ENCODE results near the gene MRAS. TPM values are rescaled to one million over a fixed set of nuclear protein-coding genes. Genes with fewer than 3 reads are reported as not detected.

Gene MRAS
- total RNA-seq = 1 to 10 TPM in 1 of 2 experiments, under 1 TPM in 1; 0.69 to 1.0 TPM

GRCh38 chr3:138347960-138348753, at the start of gene MRAS:
MRAS (plus strand) TSS chr3:138348579; CDS start chr3:138372884, 24,305 bp downstream.
- peaks cover 56% of the 10 kb centered on the region for H3K27me3 Mint-ChIP-seq
- peak within 1 kb of the TSS; percentile 98 for H3K4me3 Mint-ChIP-seq
- no peaks in the 10 kb centered on the region for H3K9me3 Mint-ChIP-seq
- H3K36me3 Mint-ChIP-seq = peaks cover 1% of the 10 kb centered on the region
- H3K27ac Mint-ChIP-seq = peak within 1 kb of the TSS; percentile 58
- ATAC-seq (ENCODE audit: low read depth) (peak; percentile 65), DNase-seq (peak; percentile 57)
- peaks cover 6% of the 10 kb centered on the region for H3K4me1 Mint-ChIP-seq
- POLR2A ChIA-PET = no interaction called here

- DNase-seq (no peak), ATAC-seq (ENCODE audit: low read depth) (no peak)
- H3K4me1 Mint-ChIP-seq = peaks cover 5% of the 10 kb centered on the region
- peaks cover 20% of the 10 kb centered on the region for H3K36me3 Mint-ChIP-seq
- H3K27ac Mint-ChIP-seq = no peak overlapping the region
- no peaks in the 10 kb centered on the region for H3K27me3 Mint-ChIP-seq
- H3K4me3 Mint-ChIP-seq = no peak overlapping the region
- POLR2A ChIA-PET = no interaction called here
- H3K9me3 Mint-ChIP-seq = no peaks in the 10 kb centered on the region
Observed at GRCh38 chr3:138300647-138301046, 47.7 kb upstream of the MRAS start.

- H3K4me3 Mint-ChIP-seq = no peak overlapping the region
- H3K27ac Mint-ChIP-seq = no peak overlapping the region
- H3K4me1 Mint-ChIP-seq = no peaks in the 10 kb centered on the region
- H3K36me3 Mint-ChIP-seq = peaks cover 20% of the 10 kb centered on the region
- ATAC-seq (ENCODE audit: low read depth) (no peak), DNase-seq (no peak)
- POLR2A ChIA-PET = no interaction called here
- H3K27me3 Mint-ChIP-seq = no peaks in the 10 kb centered on the region
- peaks cover 11% of the 10 kb centered on the region for H3K9me3 Mint-ChIP-seq
Observed at GRCh38 chr3:138303474-138303873, 44.9 kb upstream of the MRAS start.

- POLR2A ChIA-PET = no interaction called here
- Mint-ChIP-seq H3K9me3 (peaks cover 23% of the 10 kb centered on the region), H3K27me3 (peaks cover 15% of the 10 kb centered on the region), H3K36me3 (peaks cover 20% of the 10 kb centered on the region), H3K4me3 (no peak overlapping the region), H3K27ac (peak overlapping the region; percentile 23), H3K4me1 (no peaks in the 10 kb centered on the region)
- ATAC-seq (ENCODE audit: low read depth) = no peak
- DNase-seq = no peak
Observed at GRCh38 chr3:138307899-138308298, 40.5 kb upstream of the MRAS start.

GRCh38 chr3:138308783-138309182, 39.6 kb upstream of the MRAS start:
- peaks cover 23% of the 10 kb centered on the region for H3K9me3 Mint-ChIP-seq
- H3K4me1 Mint-ChIP-seq = no peaks in the 10 kb centered on the region
- no peak overlapping the region for H3K4me3 Mint-ChIP-seq
- no peak overlapping the region for H3K27ac Mint-ChIP-seq
- peaks cover 19% of the 10 kb centered on the region for H3K27me3 Mint-ChIP-seq
- POLR2A ChIA-PET = no interaction called here
- no peak for DNase-seq
- no peak for ATAC-seq (ENCODE audit: low read depth)
- H3K36me3 Mint-ChIP-seq = peaks cover 20% of the 10 kb centered on the region

- Mint-ChIP-seq H3K4me3 (no peak overlapping the region), H3K36me3 (peaks cover 20% of the 10 kb centered on the region), H3K27ac (no peak overlapping the region), H3K9me3 (peaks cover 23% of the 10 kb centered on the region), H3K4me1 (no peaks in the 10 kb centered on the region), H3K27me3 (peaks cover 19% of the 10 kb centered on the region)
- DNase-seq (no peak), ATAC-seq (ENCODE audit: low read depth) (no peak)
- POLR2A ChIA-PET = no interaction called here
Observed at GRCh38 chr3:138310494-138310893, 37.9 kb upstream of the MRAS start.

GRCh38 chr3:138314751-138315150, 33.6 kb upstream of the MRAS start:
- peaks cover 9% of the 10 kb centered on the region for H3K9me3 Mint-ChIP-seq
- no peak overlapping the region for H3K4me3 Mint-ChIP-seq
- no peak for ATAC-seq (ENCODE audit: low read depth)
- POLR2A ChIA-PET = no interaction called here
- H3K36me3 Mint-ChIP-seq = peaks cover 7% of the 10 kb centered on the region
- H3K4me1 Mint-ChIP-seq = no peaks in the 10 kb centered on the region
- H3K27ac Mint-ChIP-seq = no peak overlapping the region
- no peak for DNase-seq
- peaks cover 19% of the 10 kb centered on the region for H3K27me3 Mint-ChIP-seq

GRCh38 chr3:138317687-138318086, 30.7 kb upstream of the MRAS start:
- Mint-ChIP-seq H3K9me3 (no peaks in the 10 kb centered on the region), H3K4me1 (peaks cover 4% of the 10 kb centered on the region), H3K4me3 (no peak overlapping the region), H3K27me3 (peaks cover 5% of the 10 kb centered on the region), H3K27ac (no peak overlapping the region), H3K36me3 (no peaks in the 10 kb centered on the region)
- DNase-seq (no peak), ATAC-seq (ENCODE audit: low read depth) (no peak)
- POLR2A ChIA-PET = no interaction called here

GRCh38 chr3:138323971-138324370, 24.4 kb upstream of the MRAS start:
- no peak overlapping the region for H3K27ac Mint-ChIP-seq
- no peaks in the 10 kb centered on the region for H3K9me3 Mint-ChIP-seq
- peaks cover 21% of the 10 kb centered on the region for H3K4me1 Mint-ChIP-seq
- no peak overlapping the region for H3K4me3 Mint-ChIP-seq
- ATAC-seq (ENCODE audit: low read depth) (no peak), DNase-seq (no peak)
- POLR2A ChIA-PET = no interaction called here
- H3K27me3 Mint-ChIP-seq = no peaks in the 10 kb centered on the region
- H3K36me3 Mint-ChIP-seq = no peaks in the 10 kb centered on the region

- Mint-ChIP-seq H3K9me3 (no peaks in the 10 kb centered on the region), H3K4me3 (no peak overlapping the region), H3K27me3 (peaks cover 3% of the 10 kb centered on the region), H3K36me3 (no peaks in the 10 kb centered on the region), H3K27ac (no peak overlapping the region), H3K4me1 (peaks cover 29% of the 10 kb centered on the region)
- DNase-seq = no peak
- POLR2A ChIA-PET = interaction anchor here (0.6 kb wide), 1 partner anchor 151 kb away, joined by 3 read pairs; the partner anchor contains the start of gene DBR1
- no peak for ATAC-seq (ENCODE audit: low read depth)
Observed at GRCh38 chr3:138325990-138326389, 22.4 kb upstream of the MRAS start.

GRCh38 chr3:138326866-138327595, 21.3 kb upstream of the MRAS start:
- Mint-ChIP-seq H3K4me1 (peaks cover 29% of the 10 kb centered on the region), H3K36me3 (no peaks in the 10 kb centered on the region), H3K9me3 (no peaks in the 10 kb centered on the region), H3K27me3 (peaks cover 3% of the 10 kb centered on the region), H3K4me3 (no peak overlapping the region), H3K27ac (no peak overlapping the region)
- no peak for DNase-seq
- POLR2A ChIA-PET = interaction anchor here (0.6 kb wide), 1 partner anchor 152 kb away, joined by 3 read pairs; the partner anchor contains the start of gene DBR1
- no peak for ATAC-seq (ENCODE audit: low read depth)

GRCh38 chr3:138327831-138328230, 20.5 kb upstream of the MRAS start:
- peaks cover 31% of the 10 kb centered on the region for H3K4me1 Mint-ChIP-seq
- POLR2A ChIA-PET = interaction anchor here (2.6 kb wide), 1 partner anchor 141 kb away, joined by 14 read pairs; the partner anchor contains the start of gene ARMC8
- no peak for DNase-seq

GRCh38 chr3:138328341-138328740, 20.0 kb upstream of the MRAS start:
- H3K4me1 Mint-ChIP-seq = peaks cover 31% of the 10 kb centered on the region
- POLR2A ChIA-PET = interaction anchor here (2.6 kb wide), 1 partner anchor 141 kb away, joined by 14 read pairs; the partner anchor contains the start of gene ARMC8

More at GRCh38 chr3:138327831-138328230, 20.5 kb upstream of the MRAS start:
- no peak for ATAC-seq (ENCODE audit: low read depth)
- Mint-ChIP-seq H3K27ac (no peak overlapping the region), H3K36me3 (no peaks in the 10 kb centered on the region), H3K9me3 (no peaks in the 10 kb centered on the region), H3K4me3 (no peak overlapping the region), H3K27me3 (peaks cover 3% of the 10 kb centered on the region)

More at GRCh38 chr3:138328341-138328740, 20.0 kb upstream of the MRAS start:
- no peak for ATAC-seq (ENCODE audit: low read depth)
- no peak for DNase-seq
- Mint-ChIP-seq H3K27ac (peak overlapping the region; percentile 69), H3K9me3 (no peaks in the 10 kb centered on the region), H3K36me3 (no peaks in the 10 kb centered on the region), H3K27me3 (peaks cover 3% of the 10 kb centered on the region), H3K4me3 (peak overlapping the region; percentile 90)

All from activated naive CD8-positive, alpha-beta T cell treated with anti-CD3 and anti-CD28 coated beads, Interleukin-2, amount 10 ng/mL, durations not matched to agents 7 days and 5 days (primary cell).